K562 treated with DMSO at 1 percent for 12 hours (cell line): ENCODE results near the gene GPR146. TPM values are rescaled to one million over a fixed set of nuclear protein-coding genes. Genes with fewer than 3 reads are reported as not detected.

Experiments
- total RNA-seq: library from RNA; unstranded; fragments of 300-600 nt; gene quantifications from 2 replicates; pipeline ENCODE4 v1.2.3, GENCODE V29; 2022; ENCODE audit not compliant: insufficient read depth

The GPR146 gene, protein sequence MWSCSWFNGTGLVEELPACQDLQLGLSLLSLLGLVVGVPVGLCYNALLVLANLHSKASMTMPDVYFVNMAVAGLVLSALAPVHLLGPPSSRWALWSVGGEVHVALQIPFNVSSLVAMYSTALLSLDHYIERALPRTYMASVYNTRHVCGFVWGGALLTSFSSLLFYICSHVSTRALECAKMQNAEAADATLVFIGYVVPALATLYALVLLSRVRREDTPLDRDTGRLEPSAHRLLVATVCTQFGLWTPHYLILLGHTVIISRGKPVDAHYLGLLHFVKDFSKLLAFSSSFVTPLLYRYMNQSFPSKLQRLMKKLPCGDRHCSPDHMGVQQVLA
- 1.9 and 6.7 TPM in 2 replicates for total RNA-seq

DNA sequence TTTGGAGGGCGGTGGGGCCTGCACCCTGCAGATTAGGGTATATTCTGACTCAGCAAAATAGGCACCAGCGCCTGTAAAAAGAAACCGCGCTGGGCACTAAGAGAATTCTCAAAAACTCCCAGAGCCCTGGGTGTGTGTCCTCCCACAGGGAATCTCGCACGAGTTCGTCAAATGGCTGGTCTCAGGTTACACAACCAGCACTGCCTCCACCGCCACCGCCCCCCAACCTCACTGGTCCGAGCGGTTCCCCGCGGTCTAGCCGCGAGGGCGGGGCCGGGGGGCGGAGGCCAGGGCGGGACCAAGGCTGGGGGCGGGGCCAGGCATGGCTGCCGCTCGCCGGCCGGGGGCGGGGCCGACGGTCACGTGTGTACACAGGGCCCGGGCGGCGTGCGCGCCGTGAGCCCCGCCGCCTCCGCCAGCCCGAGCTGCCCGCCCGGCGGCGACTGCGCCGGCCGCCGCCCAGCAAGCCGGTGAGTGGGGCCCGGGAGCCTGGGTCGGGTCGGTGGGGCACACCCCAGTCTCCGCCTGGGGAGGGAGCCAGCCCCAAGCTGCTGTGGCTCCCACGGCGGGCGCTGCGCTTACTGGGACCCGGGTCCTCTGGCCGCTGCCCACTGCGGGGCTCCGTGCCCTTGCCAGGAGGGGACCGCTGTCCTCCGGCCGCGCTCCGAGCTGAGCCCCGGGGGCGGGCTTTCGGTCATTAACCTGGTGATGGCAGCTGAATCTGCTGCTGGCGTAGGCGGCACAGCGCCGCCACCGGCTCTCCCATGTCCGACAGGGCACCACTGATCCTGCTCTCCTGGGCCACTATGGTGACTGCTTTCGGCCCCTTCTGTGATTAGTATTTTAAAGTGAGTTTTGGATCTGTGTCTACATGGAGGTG, at the start of gene GPR146:
Gene GPR146, plus strand, starts transcription at position 358 of the 880 bp plus-strand sequence. CDS start 12,970 bp downstream, outside the sequence.

DNA sequence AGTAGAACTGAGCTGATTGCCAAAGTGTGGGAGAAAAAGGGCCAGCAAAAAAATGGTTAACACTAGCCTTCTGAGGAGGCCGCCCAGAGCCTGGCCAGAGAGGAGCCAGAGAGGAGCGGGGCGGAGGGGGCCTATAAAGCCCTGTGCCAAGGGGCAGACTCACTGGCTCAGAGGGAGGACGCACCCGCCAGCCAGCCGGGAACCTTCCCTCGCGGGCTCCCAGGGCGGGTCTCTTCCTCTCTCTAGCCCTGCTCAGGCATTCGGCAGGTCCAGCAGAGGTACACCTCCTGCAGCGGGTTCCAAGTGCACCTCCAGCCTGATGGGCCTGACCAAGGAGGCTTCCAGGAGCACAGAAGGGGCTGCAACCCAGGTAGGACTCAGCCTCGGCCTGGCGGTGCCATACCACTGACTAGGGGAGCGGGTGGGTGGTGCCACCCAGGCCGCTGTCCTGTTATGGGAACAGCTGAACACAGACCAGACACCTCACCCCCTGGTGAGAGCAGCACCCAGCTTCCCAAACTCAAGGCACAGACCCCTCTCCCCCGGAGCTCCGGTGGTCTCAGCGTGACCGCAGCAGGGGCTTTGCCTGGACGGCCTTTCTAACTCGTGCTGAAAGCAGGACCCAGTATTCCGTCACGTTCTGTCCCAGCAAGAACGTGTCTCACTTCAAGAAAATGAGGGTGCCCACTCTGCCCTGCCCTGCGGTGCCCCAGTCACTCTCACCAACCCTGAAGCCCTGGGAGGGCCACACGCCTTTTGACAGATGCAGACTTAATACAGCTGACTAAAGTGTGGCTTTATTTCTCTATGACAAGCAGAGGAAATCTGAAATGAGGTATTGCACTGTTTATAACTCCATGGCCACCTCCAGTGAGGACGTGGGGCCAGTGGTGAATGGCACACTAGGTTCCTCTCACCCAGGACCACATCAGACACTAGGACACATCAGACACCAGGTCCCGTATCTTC, 43.9 kb downstream of the GPR146 start, which contains the start of gene GPER1:
Gene GPER1, plus strand, starts transcription at position 162 of the 969 bp plus-strand sequence. CDS start 3,616 bp downstream, outside the sequence.

Other genes with a start within 250 kb of the GPR146 start
- gene SUN1, start 212.1 kb upstream of the GPR146 start, total RNA-seq: 44.0 and 145 TPM in 2 replicates
- 110 TPM in 2 replicates for gene GET4, start 168.0 kb upstream of the GPR146 start, total RNA-seq
- gene ADAP1, start 89.9 kb upstream of the GPR146 start, total RNA-seq: 0.78 and 1.3 TPM in 2 replicates
- gene COX19, start 69.0 kb upstream of the GPR146 start, total RNA-seq: 4.8 and 9.5 TPM in 2 replicates
- not detected in 2 replicates for gene CYP2W1, start 61.4 kb upstream of the GPR146 start, total RNA-seq
- gene GPER1, start 43.6 kb downstream of the GPR146 start, total RNA-seq: 0.45 and 0.73 TPM in 2 replicates
- 24.9 and 28.5 TPM in 2 replicates for gene ZFAND2A, start 115.7 kb downstream of the GPR146 start, total RNA-seq
- gene UNCX, start 188.3 kb downstream of the GPR146 start, total RNA-seq: not detected in 2 replicates